Effector memory CD4-positive, alpha-beta T cell (primary cell): ENCODE results near the gene HNRNPF.
"Not testable (repeated sequence)": the region's sequence is repeated elsewhere in the genome, so short reads cannot be mapped to it uniquely, and the experiment has no call there.

Source experiments
- DNase-seq, 3 donors: peaks; one replicate each; pipeline ENCODE4 v3.0.0-alpha.2; 2020
- H3K27ac ChIP-seq: 2 replicates; pipeline ENCODE4 v1.7.0; 2013; ENCODE audit warnings: mild to moderate bottlenecking, low read length, moderate library complexity; ENCODE audit not compliant: insufficient read depth, poor library complexity, severe bottlenecking
- H3K27me3 ChIP-seq: replicated peaks from 2 replicates; pipeline ENCODE4 v1.7.0; 2013; ENCODE audit warnings: mild to moderate bottlenecking, low read length; ENCODE audit not compliant: insufficient read depth, control insufficient read depth, poor library complexity, severe bottlenecking
- H3K36me3 ChIP-seq: 2 replicates; pipeline ENCODE4 v1.7.0; 2013; ENCODE audit warnings: mild to moderate bottlenecking, low read length, moderate library complexity; ENCODE audit not compliant: control insufficient read depth, insufficient read depth
- H3K4me1 ChIP-seq: 2 replicates; pipeline ENCODE4 v1.7.0; 2013; ENCODE audit warnings: low read length, mild to moderate bottlenecking; ENCODE audit not compliant: control insufficient read depth, insufficient read depth, poor library complexity, severe bottlenecking
- H3K4me3 ChIP-seq: 2 replicates; pipeline ENCODE4 v1.7.0; 2013; ENCODE audit warnings: low read length, low read depth, mild to moderate bottlenecking; ENCODE audit not compliant: insufficient read depth, poor library complexity, severe bottlenecking
- H3K9me3 ChIP-seq: 2 replicates; pipeline ENCODE4 v1.7.0; 2013; ENCODE audit warnings: mild to moderate bottlenecking, low read length, moderate library complexity; ENCODE audit not compliant: control insufficient read depth

HNRNPF gene

DNA sequence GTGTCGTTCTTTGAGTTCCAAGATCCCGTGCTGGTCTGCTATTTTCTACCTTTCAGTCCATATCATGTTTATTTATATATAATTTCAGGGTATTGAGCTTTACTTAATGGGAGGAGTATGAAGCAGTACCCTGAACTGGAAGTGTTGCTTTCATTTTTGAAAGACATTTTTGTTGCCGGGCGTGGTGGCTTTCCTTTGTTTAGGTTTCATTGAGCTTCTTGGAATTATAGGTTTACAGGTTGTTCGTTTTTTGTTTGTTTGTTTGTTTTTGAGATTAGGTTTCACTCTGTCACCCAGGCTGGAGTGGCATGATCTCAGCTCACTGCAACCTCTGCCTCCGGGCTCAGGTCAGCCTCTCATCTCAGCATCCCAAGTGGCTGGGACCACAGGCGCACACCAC, 35.3 kb upstream of the HNRNPF start:
- no peak for DNase-seq
- Histone ChIP-seq H3K36me3 (no peaks in the 10 kb centered on the region), H3K27me3 (no peaks in the 10 kb centered on the region), H3K9me3 (no peaks in the 10 kb centered on the region), H3K27ac (no peak overlapping the region), H3K4me1 (no peaks in the 10 kb centered on the region), H3K4me3 (no peak overlapping the region)

DNA sequence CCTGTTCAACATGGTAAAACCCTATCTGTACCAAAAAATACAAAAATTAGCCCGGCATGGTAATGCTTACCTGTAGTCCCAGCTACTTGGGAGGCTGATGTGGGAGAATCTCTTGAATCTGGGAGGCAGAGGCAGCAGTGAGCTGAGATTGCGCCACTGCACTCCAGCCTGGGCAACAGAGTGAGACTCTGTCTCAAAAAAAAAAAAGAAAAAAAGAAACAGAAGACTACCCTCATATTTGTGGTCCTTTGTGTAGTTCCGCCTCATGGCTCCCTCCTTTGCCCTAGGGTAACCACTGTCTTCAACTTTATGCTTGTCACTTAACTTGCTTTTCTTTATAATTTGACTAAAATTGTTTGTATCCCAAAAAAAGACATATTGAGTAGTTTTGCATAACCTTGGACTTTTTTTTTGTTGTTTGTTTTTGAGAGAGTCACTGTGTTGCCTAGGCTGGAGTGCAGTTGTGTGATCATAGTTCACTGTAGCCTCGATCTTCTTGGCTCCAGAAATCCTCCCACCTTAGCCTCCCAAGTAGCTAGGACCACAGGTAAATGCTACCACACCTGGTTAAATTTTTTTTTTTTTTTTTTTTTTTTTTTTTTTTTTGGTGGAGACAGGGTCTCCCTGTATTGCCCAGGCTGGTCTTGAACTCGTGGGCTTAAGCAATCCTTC, 31.6 kb upstream of the HNRNPF start:
- no peak overlapping the region for H3K4me3 ChIP-seq
- H3K27me3 ChIP-seq: no peaks in the 10 kb centered on the region
- H3K9me3 ChIP-seq: no peaks in the 10 kb centered on the region
- peaks cover 5% of the 10 kb centered on the region for H3K4me1 ChIP-seq
- no peaks in the 10 kb centered on the region for H3K36me3 ChIP-seq
- no peak overlapping the region for H3K27ac ChIP-seq
- no peak for DNase-seq

DNA sequence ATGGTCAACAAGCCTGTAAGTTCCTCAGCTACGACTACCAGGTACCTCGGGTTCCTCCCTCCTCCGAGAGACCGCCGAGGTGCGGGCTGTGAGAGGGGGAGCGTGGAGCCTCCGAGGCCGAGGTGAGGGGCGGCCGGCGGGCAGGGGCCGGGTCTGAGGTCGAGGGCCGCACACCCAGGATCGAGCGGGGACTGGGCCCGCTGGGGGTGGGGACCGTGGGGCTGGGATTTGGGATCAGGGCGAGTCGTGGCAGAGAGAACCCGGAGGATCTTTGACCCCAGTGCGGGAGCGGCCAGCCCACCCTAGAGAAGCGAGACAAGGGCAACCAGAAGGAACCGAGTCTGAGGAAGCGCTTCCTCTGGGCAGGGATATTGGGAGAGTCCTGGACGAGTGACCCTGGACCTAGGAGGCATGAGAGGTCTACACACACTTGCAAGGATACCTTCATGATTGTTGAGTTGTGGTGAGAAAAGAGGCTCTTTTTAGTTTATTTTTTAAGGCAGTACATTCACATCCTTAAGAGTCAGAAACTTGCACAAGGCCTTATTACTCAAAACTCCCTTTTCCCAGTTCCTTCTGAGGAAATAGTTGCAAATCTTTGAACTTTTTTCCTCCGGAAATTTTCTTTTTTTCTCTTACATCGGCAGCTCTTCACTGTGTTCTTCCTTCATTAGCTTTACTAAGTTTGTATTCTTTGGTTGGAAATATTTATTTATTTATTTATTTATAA, 28.3 kb upstream of the HNRNPF start:
- Histone ChIP-seq H3K27me3 (no peaks in the 10 kb centered on the region), H3K9me3 (no peaks in the 10 kb centered on the region), H3K36me3 (no peaks in the 10 kb centered on the region), H3K4me3 (peak overlapping the region; percentile 94), H3K4me1 (peaks cover 5% of the 10 kb centered on the region), H3K27ac (peak overlapping the region; percentile 99)
- DNase-seq: no peak

DNA sequence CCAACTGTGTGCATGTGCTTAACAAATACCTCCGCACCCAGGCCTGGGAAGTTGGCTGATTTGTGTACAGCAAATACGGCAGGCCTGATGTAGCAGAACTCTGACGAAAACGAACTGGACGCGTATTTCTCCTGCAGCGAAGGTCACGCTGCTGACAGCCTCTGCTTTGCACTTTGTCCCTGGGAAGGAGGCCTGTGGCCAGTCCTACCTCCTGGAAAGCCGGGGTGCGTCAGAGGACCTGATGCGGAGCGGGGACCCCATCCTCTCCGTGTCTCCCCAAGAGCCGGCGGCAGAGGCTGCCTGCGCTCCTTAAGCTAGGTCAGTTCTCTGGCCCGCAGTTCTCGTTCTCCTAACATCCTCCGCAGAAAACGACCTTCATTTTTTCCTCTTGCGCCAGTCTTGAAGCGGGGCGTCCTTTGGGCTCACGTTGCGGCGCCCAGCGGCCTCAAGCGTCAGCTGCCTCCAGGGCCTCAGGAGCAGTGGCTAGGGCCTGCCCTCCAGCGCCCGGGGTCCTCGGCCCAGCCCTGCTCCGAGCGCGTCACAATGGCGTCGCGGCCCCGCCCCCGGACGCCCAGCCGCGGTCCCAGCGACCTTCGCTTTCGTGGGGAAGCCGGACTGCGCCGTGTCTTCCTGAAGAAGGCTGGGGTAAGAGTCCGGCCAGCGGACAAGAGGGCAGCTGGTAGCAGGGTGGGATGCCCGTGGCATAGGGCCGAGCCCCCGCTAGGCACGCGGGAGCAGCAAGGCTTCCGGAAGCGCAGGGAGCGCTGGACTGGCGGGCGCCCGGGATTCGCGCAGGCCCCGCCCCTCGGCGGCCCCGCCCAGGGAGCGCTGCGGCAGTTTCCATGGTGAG, 27.5 kb upstream of the HNRNPF start, which contains the start of gene ZNF487:
Gene ZNF487 (plus strand): TSS at position 821 of the 850 bp plus-strand sequence. CDS start 38,703 bp downstream, outside the sequence.
- Histone ChIP-seq H3K4me1 (peaks cover 5% of the 10 kb centered on the region), H3K27ac (peak within 1 kb of the TSS; percentile 99), H3K36me3 (no peaks in the 10 kb centered on the region), H3K27me3 (no peaks in the 10 kb centered on the region), H3K9me3 (no peaks in the 10 kb centered on the region), H3K4me3 (peak within 1 kb of the TSS; percentile 94)
- DNase-seq: peak; percentile 82 to 86 (median 85)

DNA sequence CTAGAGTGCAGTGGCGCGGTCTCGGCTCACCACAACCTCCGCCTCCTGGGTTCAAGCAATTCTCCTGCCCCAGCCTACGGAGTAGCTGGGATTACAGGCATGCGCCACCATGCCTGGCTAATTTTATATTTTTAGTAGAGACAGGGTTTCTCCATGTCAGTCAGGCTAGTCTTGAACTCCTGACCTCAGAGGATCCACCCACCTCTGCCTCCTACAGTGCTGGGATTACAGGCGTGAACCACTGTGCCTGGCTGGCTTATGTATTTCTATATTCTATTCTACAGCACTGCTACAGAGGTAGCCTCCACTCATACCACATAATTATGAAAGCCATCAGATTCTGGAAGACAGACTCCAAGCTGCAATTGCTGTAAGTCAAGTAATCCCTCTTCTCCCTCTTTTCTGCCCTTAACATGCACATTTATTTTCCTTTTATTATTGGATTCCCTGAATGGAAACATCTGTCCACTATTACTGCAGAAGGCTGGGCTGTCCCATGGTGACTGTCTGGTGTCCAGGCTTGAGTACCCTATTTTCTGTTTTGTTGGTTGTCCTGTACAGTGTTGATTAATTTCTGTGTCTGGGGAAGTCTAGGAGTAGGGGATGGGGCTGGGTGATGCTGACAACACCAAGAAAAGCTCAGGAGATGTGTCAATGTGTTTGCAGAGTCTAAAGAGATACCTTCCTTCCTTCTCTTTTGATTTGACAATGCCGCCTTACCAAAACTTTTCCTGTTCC, 22.1 kb upstream of the HNRNPF start:
- H3K4me1 ChIP-seq: peaks cover 3% of the 10 kb centered on the region
- no peaks in the 10 kb centered on the region for H3K36me3 ChIP-seq
- no peak overlapping the region for H3K27ac ChIP-seq
- no peaks in the 10 kb centered on the region for H3K9me3 ChIP-seq
- no peak for DNase-seq
- H3K27me3 ChIP-seq: no peaks in the 10 kb centered on the region
- H3K4me3 ChIP-seq: no peak overlapping the region

DNA sequence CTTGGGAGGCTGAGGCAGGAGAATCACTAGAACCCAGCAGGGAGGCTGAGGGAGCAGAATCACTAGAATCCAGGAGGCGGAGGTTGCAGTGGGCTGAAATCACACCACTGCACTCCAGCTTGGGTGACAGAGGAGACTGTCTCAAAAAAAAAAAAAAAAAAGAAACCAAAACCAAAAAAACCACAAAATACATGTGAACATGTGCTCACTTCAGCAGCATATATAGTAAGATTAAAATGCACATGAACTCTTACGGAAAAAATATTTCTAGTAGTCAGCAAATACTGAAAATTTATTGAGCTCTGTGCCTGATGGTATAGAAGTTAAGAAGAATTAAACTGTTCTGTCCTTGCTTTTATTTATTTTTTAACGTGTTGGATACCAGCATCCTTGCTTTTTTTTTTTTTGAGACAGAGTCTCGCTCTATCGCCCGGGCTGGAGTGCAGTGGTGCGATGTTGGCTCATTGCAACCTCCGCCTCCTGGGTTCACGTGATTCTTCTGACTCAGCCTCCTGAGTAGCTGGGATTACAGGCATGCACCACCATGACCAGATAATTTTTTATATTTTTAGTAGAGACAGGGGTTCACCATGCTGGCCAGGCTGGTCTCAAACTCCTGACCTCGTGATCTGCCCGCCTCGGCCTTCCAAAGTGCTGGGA, 18.3 kb upstream of the HNRNPF start:
- Histone ChIP-seq H3K4me1 (peaks cover 7% of the 10 kb centered on the region), H3K27me3 (no peaks in the 10 kb centered on the region), H3K9me3 (no peaks in the 10 kb centered on the region), H3K36me3 (no peaks in the 10 kb centered on the region), H3K27ac (no peak overlapping the region), H3K4me3 (no peak overlapping the region)
- DNase-seq: no peak

DNA sequence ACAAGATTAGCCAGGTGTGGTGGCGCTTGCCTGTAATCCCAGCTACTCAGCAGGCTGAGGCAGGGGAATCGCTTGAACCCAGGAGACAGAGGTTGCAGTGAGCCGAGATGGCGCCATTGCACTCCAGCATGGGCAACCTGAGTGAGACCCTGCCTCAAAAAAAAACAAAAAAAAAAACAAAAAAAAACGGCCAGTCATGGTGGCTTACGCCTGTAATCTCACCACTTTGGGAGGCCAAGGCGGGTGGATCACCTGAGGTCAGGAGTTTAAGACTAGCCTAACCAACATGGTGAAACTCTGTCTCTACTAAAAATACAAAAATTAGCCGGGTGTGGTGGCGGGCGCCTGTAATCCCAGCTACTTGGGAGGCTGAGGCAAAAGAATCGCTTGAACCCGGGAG, 17.5 kb upstream of the HNRNPF start:
- H3K4me3 ChIP-seq, H3K36me3 ChIP-seq, DNase-seq, H3K4me1 ChIP-seq, H3K9me3 ChIP-seq, H3K27me3 ChIP-seq, H3K27ac ChIP-seq: not testable (repeated sequence)

DNA sequence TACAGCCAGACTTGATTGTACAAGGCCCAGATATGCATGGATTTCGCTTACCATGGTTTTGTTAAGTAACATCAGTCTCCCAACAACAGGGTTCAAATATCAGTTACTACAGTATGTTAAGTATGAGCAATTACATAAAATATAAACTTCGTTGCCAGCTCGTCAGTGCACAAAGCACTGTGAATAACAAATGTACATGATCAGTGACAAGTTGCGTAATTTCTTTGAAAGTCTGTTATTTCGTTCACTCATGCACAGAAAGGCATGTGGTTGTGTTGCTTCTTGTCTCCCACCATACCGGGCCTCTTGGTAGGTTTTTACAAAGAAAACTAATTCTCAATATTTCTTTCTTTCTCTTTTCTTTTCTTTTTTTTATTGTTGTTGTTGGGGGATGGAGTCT, 15.4 kb upstream of the HNRNPF start:
- no peak for DNase-seq
- Histone ChIP-seq H3K4me3 (no peak overlapping the region), H3K27ac (no peak overlapping the region), H3K9me3 (no peaks in the 10 kb centered on the region), H3K36me3 (no peaks in the 10 kb centered on the region), H3K4me1 (peaks cover 19% of the 10 kb centered on the region), H3K27me3 (no peaks in the 10 kb centered on the region)

DNA sequence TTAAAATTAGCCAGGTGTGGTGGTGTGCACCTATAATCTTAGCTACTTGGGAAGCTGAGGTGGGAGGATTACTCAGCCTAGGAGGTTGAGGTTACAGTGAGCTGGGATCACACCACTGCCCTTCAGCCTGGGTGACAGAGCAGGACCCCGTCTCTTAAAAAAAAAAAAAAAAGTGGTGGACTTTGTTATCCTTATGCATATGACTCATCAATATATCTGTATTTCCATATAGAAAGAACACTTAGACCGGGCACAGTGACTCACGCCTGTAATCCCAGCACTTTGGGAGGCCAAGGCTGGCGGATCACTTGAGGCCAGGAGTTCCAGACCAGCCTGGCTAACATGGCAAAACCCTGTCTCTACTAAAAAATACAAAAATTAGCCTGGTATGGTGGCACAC, 13.0 kb upstream of the HNRNPF start:
- H3K36me3 ChIP-seq, H3K9me3 ChIP-seq, H3K4me3 ChIP-seq, DNase-seq, H3K27me3 ChIP-seq, H3K27ac ChIP-seq: not testable (repeated sequence)
- peaks cover 22% of the 10 kb centered on the region for H3K4me1 ChIP-seq
